SH-SY5Y (cell line): ENCODE measurements around the gene ANKK1.

Experiments
- GATA2 ChIP-seq: IDR thresholded peaks from 2 replicates; pipeline ENCODE4 v1.6.1; 2011; ENCODE audit warnings: mild to moderate bottlenecking, low read depth, low read length
- GATA3 ChIP-seq: IDR thresholded peaks from 2 replicates; pipeline ENCODE4 v1.6.1; 2011; ENCODE audit warnings: low read depth, mild to moderate bottlenecking, low read length, moderate library complexity

DNA sequence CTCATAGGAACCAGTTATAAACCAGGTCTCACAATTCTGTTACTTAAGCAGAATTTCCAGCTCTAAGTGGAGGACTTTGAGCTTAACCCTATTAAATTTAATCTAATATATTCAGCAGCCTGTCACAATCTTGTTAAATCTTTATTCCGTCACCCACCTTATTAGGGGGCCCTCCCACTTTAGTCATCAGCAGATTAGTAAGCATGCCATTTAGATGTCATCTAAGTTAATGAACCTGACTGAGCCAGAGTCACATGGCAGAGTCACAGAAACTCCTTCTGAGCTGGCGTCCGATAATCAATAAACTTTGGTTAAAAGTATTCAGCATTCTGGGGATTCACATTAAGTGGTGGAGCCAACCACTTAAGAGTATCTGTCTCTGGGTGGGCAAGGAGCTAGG, 38.1 kb upstream of the ANKK1 start:
- no peak for TF ChIP-seq GATA2
- TF ChIP-seq GATA3: no peak
